ENCODE measurements around the gene SLC12A4.

GRCh38 chr16:67914758-67915495 lies 53.5 kb downstream of the SLC12A4 start:
- TF ChIP-seq CTCF (IDR thresholded peaks at IDR 0.05) (no peak), POLR2A (IDR thresholded peaks at IDR 0.05) (no peak)

Data from tibial nerve (tissue), 3 donors.